ENCODE results near the gene RALGAPA2. TPM values are rescaled to one million over a fixed set of nuclear protein-coding genes. Genes with fewer than 3 reads are reported as not detected.

Gene RALGAPA2
- total RNA-seq, 1 donor: 10.8 TPM

GRCh38 chr20:20680991-20681508 lies 31.4 kb downstream of the RALGAPA2 start:
- no peak for TF ChIP-seq CTCF (IDR thresholded peaks at IDR 0.05; ENCODE audit: insufficient read depth, low read length)
- H3K4me3 ChIP-seq (ENCODE audit: low read depth, low read length): no peak overlapping the region
- DNase-seq (ENCODE audit: low read depth): no peak

DNA sequence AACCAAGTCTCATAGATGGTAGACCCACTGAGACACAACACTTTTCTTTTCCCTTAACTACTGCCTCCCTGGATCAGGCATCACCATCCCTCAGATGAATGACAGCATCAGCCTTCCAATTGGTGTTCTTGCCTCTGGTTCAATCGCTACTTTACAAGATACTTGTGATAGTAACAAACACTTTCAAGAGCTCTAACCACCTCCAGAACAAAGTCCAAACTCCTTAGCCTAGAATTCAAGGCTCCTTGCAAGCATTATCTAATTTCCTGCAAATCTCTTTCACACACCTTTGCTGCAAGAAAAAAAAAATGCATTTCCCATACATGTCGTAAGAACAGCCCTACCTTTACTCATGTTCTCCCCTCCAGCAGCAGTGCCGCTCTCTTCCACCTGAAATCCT lies 33.1 kb downstream of the RALGAPA2 start:
- no peak for DNase-seq (ENCODE audit: low read depth)
- no peak overlapping the region for H3K4me3 ChIP-seq (ENCODE audit: low read depth, low read length)
- no peak for TF ChIP-seq CTCF (IDR thresholded peaks at IDR 0.05; ENCODE audit: insufficient read depth, low read length)

GRCh38 chr20:20677186-20677585 lies 35.3 kb downstream of the RALGAPA2 start:
- H3K4me3 ChIP-seq (ENCODE audit: low read depth, low read length): no peak overlapping the region
- no peak for TF ChIP-seq CTCF (IDR thresholded peaks at IDR 0.05; ENCODE audit: insufficient read depth, low read length)
- DNase-seq (ENCODE audit: low read depth): peak; percentile 17

- no peak for TF ChIP-seq CTCF (IDR thresholded peaks at IDR 0.05; ENCODE audit: insufficient read depth, low read length)
- H3K4me3 ChIP-seq (ENCODE audit: low read depth, low read length): no peak overlapping the region
- peak; percentile 13 for DNase-seq (ENCODE audit: low read depth)
These were observed 43.8 kb downstream of the RALGAPA2 start for GRCh38 chr20:20668639-20669038.

- no peak for TF ChIP-seq CTCF (IDR thresholded peaks at IDR 0.05; ENCODE audit: insufficient read depth, low read length)
- no peak for DNase-seq (ENCODE audit: low read depth)
- H3K4me3 ChIP-seq (ENCODE audit: low read depth, low read length): no peak overlapping the region
These were observed 46.1 kb downstream of the RALGAPA2 start for GRCh38 chr20:20666359-20666758.

- DNase-seq (ENCODE audit: low read depth): no peak
- no peak for TF ChIP-seq CTCF (IDR thresholded peaks at IDR 0.05; ENCODE audit: insufficient read depth, low read length)
These were observed 46.7 kb downstream of the RALGAPA2 start for GRCh38 chr20:20665606-20666332.

More at GRCh38 chr20:20665606-20666332, 46.7 kb downstream of the RALGAPA2 start:
- no peak overlapping the region for H3K4me3 ChIP-seq (ENCODE audit: low read depth, low read length)

Measured in fibroblast of the aortic adventitia (primary cell).